IPS-18c (cell line): Measurements from ENCODE around the gene RAB31.
"Not testable (repeated sequence)": the region's sequence is repeated elsewhere in the genome, so short reads cannot be mapped to it uniquely, and the experiment has no call there.

Source experiments
- H3K4me3 ChIP-seq: 2 replicates; pipeline ENCODE4 v1.7.0; 2013; ENCODE audit warnings: low read depth, mild to moderate bottlenecking, low read length, moderate library complexity; ENCODE audit not compliant: insufficient read depth
- H3K9me3 ChIP-seq: one replicate; pipeline ENCODE4 v1.6.1; 2013; ENCODE audit warnings: mild to moderate bottlenecking, low read length, moderate library complexity; ENCODE audit not compliant: control insufficient read depth, insufficient read depth

The RAB31 gene, protein sequence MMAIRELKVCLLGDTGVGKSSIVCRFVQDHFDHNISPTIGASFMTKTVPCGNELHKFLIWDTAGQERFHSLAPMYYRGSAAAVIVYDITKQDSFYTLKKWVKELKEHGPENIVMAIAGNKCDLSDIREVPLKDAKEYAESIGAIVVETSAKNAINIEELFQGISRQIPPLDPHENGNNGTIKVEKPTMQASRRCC

DNA sequence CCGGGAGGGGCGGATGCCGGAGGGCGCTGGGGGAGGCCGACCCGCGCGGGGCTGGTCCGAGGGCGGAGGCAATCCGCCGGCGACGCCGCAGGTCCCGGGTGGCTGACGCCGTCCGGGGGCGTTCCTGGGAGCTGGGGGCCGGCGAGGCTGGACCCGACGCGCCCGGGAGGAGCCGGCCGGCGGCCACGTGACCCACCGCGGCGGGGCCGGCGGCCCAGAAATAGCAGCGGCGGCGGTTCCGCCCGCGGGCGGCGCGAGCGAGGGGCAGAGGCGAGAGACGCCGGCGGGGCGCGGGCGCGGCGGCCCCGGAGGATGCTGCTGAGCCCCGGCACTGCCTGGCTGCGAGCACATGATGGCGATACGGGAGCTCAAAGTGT, at the start of gene RAB31:
Gene RAB31, plus strand, starts transcription at position 245 of the 377 bp plus-strand sequence. Its CDS starts 105 bp downstream, at position 350.
- Histone ChIP-seq H3K4me3 (peak within 1 kb of the TSS; percentile 65), H3K9me3 (no peaks in the 10 kb centered on the region)

DNA sequence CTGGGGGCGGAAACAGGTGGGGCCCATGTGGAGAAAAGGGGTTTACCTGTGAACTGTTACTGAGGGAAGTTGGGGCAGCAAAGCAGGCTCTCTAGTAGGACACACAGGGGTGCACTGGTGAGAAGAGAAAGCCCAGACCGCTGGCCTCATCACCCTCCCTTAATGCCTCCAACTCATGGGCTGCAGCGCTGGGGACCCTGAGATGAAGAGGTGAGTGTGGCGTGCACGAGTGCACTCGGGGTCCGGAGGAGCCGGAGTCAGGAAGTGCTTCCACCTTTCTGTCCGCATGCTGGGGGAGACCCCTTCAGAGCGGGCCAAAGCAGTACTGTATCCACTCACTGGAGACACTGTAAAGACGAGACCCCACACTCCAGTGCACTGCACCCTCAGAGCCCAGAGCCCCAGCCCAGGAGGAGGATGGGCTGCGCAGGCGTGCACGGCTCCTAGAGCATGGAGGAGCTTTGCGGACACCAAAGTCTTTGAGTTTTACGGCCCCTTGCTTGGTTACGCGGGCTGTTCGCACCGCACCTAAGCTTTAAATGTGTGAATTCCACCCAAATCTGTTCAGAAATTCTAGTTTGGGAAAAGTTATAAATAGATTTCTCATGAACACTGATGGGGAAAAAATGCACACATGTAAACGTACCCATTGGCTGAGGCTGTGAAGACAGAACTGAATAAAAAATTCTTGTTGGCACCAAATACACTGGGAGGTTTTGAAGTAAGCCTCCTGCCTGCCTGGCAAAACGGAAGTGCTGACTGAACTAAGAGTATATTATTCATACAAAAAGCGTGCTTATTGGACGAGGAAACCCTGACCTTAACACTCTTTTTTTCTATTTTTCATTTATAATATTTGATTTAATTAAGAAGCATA, 48.4 kb upstream of the RAB31 start:
- no peak overlapping the region for H3K4me3 ChIP-seq
- no peaks in the 10 kb centered on the region for H3K9me3 ChIP-seq

DNA sequence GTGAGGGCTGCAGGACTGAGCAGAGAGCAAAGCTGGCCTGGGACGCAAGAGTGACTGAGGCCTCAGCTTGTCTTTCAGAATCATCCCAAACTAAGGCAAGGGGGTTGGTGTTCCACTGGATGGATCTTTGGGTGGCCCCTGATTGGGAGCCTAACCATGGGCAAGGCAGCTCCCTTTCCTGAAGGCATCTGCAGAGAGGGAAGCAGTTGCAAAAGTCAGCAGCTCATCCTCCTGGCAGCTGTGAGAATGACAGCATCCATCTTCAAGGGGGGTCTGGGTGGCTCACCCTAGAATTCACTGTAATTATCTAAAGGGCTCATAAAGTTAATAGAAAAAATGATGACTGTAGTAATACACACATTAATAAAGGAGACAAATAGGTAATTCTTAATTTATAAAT, 46.5 kb upstream of the RAB31 start:
- Histone ChIP-seq H3K4me3 (no peak overlapping the region), H3K9me3 (no peaks in the 10 kb centered on the region)

DNA sequence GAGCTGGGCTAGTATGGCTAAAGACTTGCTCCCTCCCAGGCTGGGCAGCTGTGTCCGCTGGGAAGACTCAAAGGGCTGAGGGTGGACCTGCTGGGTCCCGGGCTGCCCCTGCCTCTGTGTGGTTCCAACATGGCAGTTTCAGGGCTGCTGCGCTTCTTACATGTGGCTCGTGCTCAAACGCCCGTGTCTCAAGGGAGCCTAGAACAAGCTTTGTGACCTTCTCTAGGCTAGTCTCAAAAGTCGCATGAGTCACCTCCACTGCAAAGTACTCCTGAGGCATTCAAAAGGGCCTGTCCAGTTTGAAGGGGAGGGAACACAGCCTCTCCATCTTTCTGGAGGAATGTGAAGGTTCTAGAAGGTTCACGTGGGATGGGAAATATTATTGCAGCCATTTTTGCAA, 44.7 kb upstream of the RAB31 start:
- H3K9me3 ChIP-seq, result no peaks in the 10 kb centered on the region
- no peak overlapping the region for H3K4me3 ChIP-seq

DNA sequence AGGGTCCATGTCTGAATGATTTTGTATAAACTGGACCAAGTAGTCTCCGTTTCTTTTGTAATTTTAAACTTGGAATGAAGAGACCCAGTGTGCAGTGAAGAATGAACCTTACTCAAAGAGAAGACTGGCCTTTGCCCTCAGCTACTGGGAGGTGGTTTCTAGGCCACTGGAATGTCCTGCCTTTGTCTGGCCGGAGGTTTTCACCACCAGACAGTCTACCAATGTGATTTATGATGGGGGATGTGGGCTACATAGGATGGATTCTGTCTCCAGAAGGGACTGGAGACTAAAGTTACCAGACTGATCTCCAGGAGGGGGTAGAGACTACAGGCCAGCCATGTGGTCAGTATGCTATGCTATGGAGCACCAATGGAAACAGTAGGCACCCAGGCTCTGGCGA, 42.8 kb upstream of the RAB31 start:
- H3K4me3 ChIP-seq, result no peak overlapping the region
- no peaks in the 10 kb centered on the region for H3K9me3 ChIP-seq

DNA sequence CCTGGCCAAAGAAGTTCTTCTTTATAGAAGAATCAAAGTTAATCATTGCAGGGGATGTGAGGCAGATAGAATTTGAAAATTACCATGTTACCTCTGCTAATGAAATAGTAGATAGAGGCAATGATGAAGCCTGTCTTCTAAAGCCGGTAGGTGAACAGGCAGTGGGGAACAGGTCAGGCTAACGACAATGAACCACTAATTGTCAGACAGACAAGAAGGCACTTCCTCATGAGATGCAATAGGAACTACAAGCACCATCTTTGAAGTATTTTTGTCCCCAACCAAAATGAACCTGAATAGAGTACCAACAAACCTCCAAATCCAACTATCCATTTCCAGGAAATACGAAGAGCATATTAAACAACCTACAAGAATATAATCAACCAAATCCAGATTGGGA, 41.6 kb upstream of the RAB31 start:
- Histone ChIP-seq H3K4me3 (no peak overlapping the region), H3K9me3 (no peaks in the 10 kb centered on the region)

DNA sequence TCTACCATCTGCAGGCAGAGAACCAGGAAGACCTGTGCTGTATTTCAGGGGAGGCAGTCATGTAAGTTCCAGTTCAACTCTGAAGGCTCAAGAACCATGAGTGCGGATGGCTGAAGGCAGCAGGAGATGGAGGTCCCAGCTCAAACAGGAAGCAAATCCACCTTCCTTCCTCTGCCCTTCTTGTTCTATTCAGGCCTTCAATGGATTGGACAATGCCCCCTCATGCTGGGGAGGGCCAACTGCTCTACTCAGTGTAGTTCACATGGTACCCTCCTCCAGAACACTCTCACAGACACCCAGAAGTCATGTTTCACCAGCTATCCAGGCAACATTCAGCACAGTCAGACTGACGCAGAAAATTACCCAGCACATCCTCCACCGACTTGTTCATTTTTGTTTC, 39.1 kb upstream of the RAB31 start:
- no peak overlapping the region for H3K4me3 ChIP-seq
- H3K9me3 ChIP-seq, result no peaks in the 10 kb centered on the region

DNA sequence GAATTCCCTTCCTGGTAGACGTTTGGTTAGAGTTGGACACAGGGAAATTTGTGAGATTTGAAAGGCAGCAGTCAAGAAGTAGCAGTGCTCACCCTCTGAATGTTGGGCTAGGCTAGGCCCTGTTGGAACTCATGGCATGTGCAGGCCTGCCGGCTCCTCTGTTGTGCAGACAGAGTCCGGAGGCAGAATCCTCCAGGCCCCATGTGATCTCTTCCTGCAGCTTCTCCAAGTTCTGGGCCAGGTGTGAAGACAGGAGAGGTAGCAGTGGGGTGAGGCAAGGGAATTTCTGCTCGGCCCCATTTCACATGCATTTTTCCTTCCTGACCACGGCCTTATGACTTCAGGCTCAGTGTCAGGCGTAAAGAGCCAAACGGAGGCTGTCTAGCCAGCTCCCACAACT, 36.9 kb upstream of the RAB31 start:
- Histone ChIP-seq H3K4me3 (no peak overlapping the region), H3K9me3 (no peaks in the 10 kb centered on the region)

DNA sequence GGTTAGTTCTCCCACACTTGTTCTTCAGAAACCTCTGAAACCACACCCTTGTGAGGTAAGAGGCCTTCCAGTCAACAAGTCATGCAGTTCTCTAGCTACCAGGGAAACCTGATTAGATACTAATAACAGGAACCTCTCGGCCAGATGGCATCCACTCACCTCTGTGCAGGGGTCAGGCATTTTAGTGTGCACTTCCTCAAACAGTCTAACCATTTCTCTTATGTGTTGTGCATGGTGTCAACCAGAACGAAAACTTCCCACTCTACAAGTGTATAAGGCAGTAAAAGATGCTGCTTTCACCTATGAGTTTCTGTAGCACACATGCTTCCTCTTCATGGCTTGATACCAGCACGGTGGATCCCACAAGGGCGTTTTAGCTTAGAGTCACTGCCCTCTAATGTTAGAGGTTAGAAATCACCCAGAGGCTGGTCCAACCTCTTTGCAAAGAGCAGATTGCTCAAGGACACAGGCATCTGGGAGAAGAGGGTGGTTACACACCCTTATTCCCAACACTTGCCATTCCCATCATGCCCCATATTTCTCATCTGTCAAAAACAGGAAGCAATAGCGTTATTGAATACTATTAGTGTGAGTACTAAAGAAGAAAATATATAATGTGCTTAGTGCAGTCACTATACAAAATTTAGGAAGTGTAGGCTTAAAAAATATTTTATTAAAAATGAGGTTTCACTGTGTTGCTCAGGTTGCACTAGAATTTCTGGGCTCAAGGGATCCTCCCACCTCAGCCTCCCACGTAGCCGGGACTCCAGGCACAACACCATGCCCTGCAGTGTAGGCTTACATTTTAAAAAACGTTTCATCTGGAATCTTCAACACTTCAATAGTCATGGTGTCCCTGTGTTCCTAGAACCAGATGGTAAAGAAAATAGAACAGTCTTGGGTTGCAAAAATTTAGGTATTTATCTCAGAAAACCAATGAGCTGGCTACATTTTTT, 34.5 kb upstream of the RAB31 start:
- H3K4me3 ChIP-seq, result no peak overlapping the region
- H3K9me3 ChIP-seq, result peaks cover 2% of the 10 kb centered on the region

DNA sequence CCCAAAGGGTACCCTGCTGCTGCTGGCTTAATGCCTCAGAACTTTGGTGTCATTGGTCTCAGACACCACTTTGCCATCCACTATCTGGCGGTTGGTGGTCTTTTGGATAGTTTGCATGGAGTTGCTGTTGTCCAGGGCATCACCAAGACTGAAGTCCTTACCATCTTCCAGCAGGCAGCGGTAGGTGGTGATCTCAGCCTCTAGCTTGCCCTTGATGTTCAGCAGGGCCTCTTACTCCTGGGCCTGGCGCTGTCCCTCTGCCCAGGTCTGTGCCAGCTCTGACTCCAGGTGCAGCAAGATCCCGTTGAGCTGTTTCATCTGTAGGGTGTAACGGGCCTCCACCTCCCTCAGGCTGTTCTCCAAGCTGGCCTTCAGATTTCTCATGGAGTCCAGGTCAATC, 29.9 kb upstream of the RAB31 start:
- not testable (repeated sequence) for H3K9me3 ChIP-seq, H3K4me3 ChIP-seq

DNA sequence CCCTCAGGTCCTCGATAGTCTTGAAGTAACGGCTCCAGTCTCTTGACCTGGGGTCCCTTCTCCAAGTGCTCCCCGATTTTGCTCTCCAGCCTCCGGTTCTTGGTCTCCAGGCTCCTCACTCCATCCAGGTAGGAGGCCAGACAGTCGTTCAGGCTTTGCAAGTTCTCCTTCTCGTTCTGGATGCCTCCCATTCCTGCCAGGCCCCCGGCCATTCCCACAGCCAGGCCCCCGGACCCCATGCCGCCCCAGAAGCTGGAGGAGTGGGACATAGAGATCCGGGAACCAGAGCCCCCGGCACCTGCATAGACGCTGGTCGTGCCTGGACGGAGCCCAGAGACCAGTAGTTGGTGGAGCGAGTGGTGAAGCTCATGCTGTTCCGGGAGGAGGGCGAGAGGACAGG, 29.0 kb upstream of the RAB31 start:
- Histone ChIP-seq H3K4me3 (no peak overlapping the region), H3K9me3 (peaks cover 2% of the 10 kb centered on the region)

DNA sequence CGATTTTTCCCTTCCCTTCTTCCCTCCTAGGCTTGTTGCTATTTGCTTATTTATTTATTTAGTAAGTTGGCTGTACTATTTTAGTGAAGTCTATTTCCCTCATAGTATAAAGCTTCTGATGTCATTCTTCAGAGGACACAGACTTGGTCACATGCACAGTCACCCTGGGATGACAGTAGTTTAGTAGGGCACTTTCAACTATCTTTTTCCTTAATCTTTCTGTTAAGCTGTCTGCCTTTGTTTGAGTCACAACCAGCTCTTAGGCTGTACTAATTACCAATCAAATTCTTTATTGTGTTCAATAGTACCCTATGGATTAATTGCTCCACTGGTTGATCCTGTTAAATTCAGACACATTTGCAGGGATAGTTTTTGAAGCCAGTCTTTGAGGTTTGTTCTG, 26.9 kb upstream of the RAB31 start:
- H3K4me3 ChIP-seq, result no peak overlapping the region
- H3K9me3 ChIP-seq, result peaks cover 2% of the 10 kb centered on the region

DNA sequence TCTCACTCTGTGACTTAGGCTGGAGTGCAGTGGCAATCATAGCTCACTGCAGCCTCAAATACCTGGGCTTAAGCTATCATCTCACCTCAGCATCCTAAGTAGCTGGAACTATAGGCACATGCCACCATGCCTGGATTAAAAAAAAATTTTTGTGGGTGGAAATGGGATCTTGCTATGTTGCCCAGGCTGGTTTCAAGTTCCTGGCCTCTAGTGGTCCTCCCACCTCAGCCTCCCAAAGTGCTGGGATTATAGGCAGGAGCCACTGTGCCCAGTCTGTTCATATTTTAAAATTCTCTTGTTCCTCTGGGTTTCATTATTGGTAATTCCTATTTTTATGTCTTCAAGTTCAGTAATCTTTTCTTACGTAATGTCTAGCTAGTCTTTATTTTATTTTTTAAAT, 25.5 kb upstream of the RAB31 start:
- no peaks in the 10 kb centered on the region for H3K9me3 ChIP-seq
- H3K4me3 ChIP-seq, result no peak overlapping the region

DNA sequence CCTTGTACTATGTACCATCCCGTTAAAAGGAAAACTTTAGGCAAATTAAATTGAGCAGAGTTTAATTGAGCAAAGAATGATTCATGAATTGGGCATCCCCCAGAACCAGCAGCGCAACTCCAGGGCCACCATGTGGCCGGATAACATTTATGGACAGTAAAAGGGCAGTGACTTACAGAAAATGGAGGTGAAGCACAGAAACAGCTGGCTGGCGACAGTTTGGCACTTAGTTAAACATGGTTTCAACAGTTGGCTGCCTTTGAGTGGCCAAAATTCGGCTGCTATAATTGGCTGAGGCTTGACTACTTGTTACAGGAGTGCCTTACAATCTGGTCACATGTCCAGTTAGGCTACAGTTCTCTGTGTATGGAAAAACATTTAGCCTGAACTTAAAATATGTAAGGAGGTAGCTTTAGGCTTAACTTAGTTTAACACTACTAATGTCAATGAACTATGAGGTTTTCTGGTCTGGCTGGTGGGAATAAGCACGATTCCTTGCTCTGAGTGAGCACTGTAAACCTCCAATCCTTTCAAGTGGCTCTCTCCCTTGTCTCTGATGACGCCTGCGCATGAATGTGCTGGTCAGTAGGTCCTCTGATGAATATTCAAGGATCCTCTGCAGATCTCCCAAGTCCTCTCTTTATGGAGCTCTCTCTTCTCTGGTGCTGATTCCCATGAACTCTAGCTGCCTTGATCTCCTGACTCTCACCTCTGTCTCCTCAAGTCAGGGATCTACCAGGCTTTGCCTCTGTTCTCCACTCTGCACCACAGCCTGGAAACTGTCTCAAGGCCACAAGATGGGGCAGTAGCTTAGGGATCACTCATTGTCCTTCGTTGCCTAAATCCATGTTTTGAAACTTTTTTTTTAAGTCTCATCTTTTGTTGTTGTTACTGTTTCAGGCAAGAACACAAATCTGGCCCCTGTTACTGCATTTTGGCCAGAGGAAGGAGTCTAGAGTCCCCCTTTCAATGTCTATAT, 24.4 kb upstream of the RAB31 start:
- H3K4me3 ChIP-seq, result no peak overlapping the region
- H3K9me3 ChIP-seq, result no peaks in the 10 kb centered on the region

DNA sequence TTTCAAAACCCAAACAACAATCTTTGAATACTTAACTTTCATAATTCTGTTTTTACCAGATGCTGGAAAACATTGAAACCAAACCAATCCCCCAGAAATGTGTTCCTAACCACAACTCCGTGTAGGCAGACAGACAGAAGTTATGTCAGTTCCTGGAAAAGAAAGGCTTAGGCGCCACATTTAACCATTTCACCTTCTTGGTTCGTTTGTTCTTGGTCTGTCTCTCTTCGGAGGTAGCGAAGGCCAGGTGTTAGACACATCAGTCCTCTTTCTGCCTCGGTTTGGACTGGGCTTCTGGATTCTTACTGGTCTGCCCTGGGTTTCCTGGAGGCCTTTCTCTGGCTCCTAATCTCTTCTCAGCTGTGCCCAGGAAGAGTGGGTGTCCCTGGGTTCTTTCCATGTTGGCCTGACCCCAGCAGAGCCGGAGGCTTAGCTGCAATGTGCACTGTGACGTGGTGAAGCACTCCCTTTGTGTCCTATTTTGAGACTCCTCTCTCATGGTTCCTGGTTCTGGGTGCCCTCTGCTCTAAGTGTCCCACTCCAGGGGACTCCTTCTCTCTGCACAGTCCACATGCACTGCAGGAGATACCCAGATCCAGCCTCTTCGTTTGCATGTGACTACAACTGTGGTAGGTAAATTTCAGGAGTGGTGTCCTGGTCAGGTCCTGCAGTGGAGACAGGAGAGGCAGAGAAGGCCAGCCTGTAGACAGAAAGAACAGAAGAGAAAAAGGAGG, 23.1 kb upstream of the RAB31 start:
- Histone ChIP-seq H3K4me3 (no peak overlapping the region), H3K9me3 (no peaks in the 10 kb centered on the region)

DNA sequence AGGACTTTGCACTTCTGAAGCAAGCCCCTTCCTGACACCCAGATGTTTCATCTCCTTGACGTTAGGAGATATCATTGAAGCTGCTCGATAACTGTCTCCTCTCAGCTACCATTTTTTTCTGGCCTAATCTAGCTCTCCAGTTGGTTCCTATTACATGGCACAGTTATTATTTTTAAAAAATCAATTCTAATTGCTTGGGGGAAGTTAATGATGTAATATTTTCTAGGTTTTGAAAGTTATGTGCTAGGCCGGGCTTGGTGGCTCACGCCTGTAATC, 22.5 kb upstream of the RAB31 start:
- no peaks in the 10 kb centered on the region for H3K9me3 ChIP-seq
- H3K4me3 ChIP-seq, result no peak overlapping the region
